ENCODE measurements around the gene BSN.

BSN gene

DNA sequence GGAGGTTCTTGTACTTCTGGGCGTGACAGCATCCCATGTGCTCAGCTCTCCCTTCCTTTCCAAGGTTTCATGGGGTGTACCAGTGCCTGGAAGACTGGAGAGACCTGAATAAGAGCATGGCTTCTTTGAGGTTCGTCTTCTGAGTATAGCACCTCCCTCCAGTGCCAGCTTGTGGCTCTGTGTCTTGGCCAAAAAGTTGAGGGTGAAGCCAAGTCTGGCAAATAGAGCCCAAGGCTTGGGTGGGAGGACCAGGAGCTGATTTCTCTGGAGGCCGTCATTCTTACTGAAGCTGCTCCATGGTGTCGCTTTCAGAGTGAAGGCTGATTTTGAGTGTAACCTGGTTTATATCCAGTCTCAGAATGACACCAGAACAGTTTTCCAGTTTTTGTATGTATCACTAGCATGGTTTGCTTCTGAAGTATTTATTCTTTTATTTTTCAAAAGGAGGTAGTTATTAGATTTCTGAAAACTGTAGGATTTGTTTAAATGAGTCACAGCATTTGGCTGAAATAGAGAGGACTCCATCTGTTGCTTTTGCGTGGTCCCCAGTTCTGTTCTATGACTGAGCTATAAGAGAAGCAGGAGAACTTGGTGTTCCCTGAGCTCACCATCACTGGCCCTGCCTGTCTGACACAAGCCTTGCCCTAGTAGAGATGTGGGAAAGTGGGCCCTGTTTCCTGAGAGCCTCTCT, 47.2 kb downstream of the BSN start:
- DNase-seq (ENCODE audit: low read depth in 2 of 2), result no peak

DNA sequence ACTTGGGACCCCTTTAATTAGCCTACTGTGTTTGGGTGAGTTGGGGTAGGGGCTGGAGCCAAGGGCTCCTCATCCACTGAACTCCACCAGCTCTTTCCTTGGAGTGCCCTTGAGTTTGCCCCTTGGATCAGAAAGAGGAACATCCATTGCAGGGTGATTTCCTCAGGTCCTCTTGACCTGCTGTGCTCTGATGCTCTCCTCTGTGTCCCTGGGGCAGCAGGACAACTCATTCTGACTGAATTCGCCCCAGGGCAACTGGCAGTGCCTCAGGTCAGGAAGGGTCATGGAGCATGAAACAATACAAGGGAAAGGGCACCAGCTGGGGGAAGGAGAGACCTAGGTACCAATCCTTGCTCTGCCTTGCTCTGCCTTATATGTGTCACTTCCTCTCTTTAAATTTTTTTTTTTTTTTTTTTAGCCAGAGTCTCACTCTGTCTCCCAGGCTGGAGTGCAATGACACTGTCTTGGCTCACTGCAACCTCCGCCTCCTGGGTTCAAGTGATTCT, 47.8 kb downstream of the BSN start:
- no peak for DNase-seq (ENCODE audit: low read depth in 2 of 2)

DNA sequence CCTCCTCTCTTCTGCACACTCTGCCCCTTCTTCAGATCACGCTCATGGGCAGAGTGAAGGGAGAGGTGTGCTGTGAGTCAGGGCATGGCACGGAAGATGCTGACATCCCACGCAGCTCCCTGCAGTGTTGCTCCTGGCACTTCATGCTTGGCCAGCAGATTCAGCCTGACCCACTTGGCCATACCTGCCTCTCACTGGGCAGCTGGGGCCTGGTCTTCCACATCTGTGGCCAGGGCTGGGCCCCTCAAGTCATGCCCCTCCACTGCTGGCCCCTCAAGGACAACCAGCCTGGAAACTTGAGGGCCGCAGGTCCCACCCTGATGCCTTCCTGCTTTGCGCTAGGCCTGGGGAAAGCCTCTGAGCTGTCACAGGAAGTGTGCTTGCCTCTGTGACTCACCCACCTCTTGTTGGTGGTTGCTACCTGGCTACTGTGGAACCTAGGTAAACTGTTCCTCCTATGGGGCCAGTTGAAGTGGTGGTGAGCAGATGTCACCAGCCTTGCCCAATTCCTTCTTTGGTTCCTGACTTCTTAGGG, 48.7 kb downstream of the BSN start:
- DNase-seq (ENCODE audit: low read depth in 2 of 2), result peak; percentile 33 to 36

DNA sequence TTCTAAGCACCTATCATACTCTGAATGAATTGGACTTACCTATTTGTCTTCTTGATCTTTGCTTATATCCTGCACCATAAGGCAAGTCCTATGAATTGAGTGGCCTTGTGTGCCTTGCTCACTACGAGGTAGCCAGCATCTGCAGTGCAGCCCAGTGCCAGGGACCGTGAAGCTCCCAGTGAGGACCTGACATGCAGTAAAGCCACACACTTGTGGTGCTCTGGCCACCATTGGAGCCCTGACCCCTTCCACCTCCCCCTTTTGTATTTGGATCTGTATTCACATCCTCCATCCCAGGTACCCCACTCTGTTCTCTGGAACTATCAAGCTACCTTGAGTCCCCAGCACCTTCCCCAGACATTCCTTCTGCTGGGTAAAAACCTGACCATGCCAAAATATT, 52.1 kb downstream of the BSN start:
- no peak for DNase-seq (ENCODE audit: low read depth in 2 of 2)

DNA sequence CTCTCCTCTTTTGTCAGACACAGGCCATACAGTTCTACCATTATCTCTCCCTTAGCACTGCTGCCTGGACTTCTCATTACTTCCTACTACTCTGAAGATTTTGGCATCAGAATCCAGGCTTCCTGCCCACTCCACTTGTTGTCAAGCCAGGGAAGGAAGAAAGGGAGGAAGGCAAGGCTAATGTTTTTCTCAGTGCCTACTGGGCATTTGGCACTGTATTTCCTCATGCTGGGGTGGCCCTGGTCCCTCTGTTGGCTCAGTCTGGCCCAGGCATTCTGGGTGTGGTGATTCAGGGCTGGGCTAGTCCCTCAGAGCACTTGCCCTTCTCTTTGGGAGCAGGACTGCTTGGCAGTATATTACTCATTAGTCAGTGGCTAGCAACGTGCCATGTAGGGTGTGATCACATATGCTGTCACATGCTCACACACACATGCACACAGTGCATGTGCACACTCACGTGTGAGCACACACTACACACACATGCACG, 52.9 kb downstream of the BSN start:
- DNase-seq (ENCODE audit: low read depth in 2 of 2), result no peak

DNA sequence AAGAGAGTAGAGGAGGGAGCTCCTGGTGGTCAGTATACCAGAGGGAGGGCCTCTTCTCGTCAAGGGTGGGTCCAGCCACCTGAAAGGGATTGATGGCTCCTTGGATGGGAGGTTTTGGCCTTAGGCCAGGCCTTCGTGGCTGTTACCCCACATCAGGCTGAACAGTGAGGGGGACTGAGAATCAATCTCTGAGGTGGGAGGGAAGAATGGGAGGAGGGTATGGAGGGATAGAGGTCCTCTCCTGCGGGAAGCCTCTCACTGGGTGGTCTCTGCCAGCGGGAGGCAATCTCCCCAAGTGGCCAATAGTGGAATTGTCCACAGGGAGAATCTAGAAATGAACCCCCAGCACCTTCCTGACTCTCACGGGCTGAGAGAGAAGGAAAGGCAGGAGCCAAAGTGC, 53.5 kb downstream of the BSN start:
- no peak for DNase-seq (ENCODE audit: low read depth in 2 of 2)

DNA sequence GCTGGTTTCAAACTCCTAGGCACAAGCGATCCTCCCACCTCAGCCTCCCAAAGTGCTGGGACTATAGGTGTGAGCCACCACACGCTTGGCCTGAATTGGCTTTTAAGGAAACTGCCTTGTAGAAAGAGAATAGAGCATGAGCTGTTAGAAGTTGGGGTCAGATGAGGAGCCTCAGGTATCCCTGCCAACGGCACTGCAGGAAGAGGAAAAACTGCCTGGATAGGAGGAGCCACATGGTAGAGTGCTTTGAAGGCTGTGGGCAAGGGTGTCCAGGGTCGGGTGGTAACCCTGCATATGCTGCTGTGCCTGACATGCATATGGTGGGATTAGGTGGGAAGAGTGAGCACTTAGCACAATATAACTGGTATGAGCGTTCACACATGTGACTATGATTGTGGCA, 55.0 kb downstream of the BSN start:
- no peak for DNase-seq (ENCODE audit: low read depth in 2 of 2)

DNA sequence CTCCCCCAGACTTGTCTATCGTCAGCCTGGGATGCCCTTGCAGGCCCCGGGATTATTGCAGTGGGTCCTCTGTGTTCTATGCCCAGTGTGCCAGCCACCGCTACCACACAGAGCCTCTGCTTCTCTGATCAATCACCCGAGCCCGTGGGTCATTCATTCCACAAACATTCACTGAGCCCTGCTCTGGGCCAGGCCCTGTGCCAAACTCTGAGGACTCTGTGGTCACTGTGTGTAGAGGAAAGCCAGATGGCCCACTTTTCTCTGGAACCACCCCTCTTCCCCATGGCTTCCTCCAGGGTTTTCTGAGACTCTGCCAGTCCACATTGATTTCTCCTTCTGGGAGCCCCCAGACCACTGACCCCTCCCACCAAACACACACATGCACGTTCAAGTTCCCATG, 55.5 kb downstream of the BSN start:
- no peak for DNase-seq (ENCODE audit: low read depth in 2 of 2)

DNA sequence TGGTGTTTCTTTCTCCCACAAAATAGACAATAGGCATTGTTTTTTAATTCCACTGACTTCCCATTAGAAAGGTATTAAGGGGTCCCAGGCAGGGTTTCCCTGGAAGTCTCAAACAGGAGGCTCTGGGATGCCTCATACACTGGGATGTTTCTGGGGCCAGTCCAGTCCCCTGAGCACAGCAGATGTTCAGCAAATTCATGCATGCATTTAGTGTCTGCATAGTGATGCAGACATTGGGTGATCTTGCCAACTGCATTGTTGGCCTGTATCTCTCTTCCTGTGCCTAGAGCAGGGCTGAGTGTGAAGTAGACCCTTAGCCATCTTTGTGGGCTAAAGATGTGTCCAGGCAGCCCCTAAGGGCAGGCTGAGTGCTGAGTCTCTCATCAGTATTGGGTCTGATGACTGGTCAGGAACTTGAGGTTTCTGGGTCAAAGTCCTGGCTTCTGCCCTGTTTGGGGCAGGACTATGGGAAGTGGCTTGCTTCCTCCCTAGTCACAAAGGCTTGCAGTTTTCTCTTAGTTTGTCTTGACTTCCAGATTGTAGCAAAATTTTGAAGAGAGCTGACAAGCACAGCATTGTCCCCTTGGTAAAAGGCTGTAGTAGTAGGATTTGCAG, 56.5 kb downstream of the BSN start:
- DNase-seq (ENCODE audit: low read depth in 2 of 2), result no peak

DNA sequence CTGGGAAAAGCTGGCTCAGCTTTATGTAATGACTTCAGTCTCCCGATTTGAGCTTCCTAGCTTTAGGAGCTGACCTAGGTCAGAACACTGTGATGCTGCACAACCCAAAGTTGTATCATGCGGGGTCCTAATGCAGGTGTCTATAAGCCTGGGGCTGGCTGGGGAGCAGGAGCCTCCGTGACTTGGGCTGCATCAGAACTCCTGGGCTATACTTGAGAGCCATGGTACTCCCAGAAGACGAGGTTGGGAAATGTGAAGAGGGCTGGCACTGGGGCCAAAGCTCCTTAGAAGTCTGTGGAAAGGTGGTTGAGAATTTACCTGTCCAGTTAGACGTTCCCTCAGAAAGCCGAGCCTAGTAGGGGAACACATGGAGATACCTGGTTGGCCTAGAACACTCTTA, 57.0 kb downstream of the BSN start:
- DNase-seq (ENCODE audit: low read depth in 2 of 2), result no peak

DNA sequence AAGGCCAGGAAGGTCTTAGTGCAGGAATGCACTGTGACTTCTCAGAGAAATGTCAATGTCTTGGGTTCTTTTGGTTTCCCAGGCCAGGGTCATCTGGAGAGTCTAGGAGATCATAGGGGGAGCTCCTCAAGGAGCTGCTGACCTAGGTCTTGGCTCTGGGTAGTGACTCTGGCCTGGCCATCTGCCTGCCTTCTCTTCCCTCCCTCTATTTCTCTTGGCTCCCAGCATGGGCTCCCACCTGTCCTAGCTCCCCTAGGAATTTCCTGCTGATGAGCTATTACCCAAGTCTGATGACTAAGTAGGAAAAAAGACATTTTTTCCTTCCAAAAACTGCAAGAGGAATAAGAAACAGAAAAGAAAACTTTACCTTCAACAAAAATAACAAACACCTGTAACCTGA, 57.4 kb downstream of the BSN start:
- DNase-seq (ENCODE audit: low read depth in 2 of 2), result no peak

DNA sequence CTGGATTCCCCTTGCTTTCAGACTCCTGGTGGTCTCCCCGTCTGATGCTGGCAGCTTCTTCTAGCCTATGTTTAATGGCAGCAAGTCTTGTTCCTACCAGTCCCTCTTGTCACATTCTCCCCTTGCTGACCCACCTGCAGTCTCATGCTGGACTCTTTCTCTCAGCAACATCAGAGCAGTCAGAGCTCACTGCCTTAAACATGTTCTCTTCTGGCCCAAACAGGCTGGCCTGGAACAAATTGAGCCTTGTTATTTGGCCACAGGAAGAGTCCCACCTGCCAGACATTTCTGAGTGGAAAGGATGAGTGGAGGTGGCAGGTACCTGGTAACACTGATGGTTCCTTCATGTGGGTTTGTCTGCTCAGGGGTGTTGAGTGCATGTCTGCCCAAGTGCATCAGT, 60.7 kb downstream of the BSN start:
- no peak for DNase-seq (ENCODE audit: low read depth in 2 of 2)

DNA sequence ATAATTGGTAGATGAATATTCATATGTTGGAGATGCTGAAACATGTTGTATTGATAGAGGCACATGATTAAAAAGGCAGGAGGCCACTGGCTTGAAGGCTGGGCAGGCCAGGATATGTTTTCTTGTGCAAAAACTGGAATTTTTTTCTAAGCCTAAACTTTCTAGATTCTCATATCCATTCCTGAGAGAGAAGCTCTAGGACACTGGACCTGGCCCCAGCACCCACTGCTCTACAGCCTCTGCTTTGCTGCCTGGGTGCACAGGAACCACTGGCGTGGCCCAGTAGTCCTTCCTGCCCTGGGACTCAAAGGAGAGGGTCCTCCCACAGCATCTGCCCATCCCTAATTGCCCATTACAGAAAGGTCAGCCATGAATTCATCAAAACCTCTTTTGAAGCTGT, 61.8 kb downstream of the BSN start:
- DNase-seq (ENCODE audit: low read depth in 2 of 2), result no peak

DNA sequence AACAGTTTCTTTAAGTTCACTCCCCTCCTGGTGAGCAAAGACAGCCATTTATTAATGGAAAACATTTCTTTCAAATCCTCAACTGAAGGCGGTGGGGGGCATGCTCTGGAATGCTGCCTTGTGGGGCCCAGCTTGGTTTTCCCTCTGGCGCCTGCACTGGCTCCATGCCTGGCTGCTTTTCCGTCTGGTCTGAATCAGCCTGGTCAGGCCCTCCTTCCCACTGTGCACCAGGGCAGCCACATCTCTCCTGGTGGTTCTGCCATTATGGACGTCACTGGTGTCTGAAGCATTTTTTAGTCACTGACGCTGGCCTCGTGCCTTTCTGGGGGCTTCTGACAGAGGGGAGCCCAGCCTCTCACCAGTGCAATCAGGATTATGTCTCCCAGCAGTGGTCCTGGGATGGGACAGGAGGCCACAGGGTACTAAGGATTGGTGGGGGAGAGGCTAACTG, 62.2 kb downstream of the BSN start:
- DNase-seq (ENCODE audit: low read depth in 2 of 2), result no peak

DNA sequence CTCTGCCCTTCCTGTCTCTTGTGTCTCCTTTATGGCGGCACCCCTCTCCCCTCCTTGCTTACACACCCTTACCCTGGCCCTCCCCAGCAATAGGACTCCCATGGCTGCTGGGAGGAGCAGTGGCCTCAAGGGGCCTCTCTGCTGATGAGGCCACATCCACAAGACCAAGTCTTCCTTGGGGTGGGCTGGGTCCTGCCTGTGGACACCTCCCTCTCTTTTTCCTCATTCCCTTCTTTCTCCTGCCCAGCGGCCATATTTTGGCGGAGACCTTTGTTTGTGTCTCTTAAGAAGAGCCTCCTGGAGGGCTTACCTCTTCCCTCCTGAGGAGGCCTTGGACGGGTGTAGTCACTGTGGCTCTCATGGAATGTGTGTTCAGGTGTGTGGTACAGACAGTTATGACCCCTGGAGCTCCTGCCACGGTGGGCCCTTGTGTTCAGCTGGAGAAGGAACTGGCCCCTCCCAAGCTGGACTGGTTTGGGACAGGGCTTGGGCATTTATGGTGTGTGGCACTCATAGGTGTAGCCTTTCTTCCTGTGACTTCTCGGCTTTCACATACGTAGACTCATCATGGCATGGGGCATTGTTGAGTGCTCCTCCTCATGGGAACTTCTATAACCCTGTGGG, 63.2 kb downstream of the BSN start:
- DNase-seq (ENCODE audit: low read depth in 2 of 2), result no peak

DNA sequence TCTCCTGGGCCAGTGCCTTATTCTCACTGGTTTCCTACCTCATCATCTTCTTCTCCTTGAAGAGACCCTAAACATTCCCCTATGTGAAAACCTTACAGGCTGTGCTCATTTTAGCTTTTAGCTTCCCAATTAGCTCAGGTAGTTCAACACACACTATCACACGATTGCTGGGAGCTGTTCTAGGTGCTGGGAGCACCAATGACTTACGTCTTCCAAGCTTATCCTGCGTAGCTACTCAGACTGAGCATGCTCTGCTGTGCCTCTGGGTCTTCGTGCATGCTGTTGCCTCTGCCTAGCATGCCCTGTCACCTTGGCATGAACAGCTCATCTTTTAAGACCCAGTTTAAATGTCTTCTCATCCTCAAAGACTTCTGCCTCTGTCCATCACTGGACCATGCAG, 64.1 kb downstream of the BSN start:
- DNase-seq (ENCODE audit: low read depth in 2 of 2), result no peak

DNA sequence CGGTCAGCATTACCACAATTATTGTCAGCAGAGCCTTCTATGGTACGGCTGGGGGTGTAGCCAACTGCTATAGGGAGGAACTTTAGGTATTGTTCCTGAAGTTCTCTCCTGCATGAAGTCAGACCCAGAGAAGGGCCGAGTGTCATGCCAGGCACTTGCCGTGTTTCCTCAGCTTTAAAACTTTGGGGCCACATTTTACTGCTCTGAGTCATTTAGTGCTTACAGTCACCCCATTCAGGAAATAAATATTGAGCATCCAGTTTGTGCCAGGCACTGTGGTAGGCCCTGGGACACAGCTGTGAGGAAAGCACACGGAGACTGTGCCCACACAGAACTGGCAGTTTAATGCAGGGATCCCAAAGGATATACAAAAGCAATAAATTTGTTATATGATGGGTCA, 65.4 kb downstream of the BSN start:
- no peak for DNase-seq (ENCODE audit: low read depth in 2 of 2)

DNA sequence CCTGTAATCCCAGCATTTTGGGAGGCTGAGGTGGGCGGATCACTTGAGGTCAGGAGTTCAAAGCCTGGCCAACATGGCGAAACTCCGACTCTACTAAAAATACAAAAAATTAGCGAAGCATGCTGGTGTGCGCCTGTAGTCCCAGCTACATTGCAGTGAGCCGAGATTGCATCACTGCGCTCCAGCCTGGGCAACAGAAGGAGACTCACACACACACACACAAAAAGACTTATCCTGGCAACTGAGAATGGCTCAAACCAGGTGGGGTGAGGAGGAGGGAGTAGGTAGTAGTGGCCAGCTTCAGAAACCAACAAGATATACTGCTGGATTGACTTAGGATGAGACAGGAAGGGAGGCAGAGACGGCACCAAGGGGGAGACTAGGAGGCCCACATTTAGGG, 66.5 kb downstream of the BSN start:
- no peak for DNase-seq (ENCODE audit: low read depth in 2 of 2)

DNA sequence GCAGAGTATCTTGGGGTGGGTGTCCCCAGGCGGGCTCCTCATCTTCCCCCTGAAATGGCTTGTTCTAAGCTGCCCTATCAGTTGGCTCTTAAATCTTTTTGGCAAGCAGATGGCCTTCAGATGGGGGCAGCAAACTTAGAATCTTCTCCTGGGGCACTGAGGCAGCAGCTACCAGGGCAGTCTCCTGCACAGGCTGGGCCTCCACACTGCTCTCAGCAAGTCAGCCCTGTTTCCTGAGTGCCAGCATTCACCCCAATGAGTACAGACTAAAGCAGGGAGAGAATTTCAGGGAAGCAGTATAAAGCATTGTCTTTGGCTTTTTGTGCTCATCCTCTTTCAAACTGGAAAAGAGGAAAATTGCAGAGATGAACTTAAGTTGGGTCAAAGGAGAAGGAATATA, 68.8 kb downstream of the BSN start:
- DNase-seq (ENCODE audit: low read depth in 2 of 2), result no peak

DNA sequence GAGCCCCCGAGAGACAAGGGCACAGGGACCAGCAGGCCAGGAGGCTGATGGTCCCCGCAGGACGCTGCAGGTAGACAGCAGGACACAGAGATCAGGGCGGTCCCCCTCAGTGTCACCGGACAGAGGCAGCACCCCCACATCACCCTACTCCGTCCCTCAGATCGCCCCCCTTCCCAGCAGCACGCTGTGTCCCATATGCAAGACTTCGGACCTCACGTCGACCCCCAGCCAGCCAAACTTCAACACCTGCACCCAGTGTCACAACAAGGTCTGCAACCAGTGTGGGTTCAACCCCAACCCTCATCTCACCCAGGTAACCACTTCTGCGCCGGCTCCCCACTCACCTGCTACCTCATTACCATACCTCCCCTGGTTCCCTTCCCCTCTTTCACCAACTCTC, 70.8 kb downstream of the BSN start:
- no peak for DNase-seq (ENCODE audit: low read depth in 2 of 2)

DNA sequence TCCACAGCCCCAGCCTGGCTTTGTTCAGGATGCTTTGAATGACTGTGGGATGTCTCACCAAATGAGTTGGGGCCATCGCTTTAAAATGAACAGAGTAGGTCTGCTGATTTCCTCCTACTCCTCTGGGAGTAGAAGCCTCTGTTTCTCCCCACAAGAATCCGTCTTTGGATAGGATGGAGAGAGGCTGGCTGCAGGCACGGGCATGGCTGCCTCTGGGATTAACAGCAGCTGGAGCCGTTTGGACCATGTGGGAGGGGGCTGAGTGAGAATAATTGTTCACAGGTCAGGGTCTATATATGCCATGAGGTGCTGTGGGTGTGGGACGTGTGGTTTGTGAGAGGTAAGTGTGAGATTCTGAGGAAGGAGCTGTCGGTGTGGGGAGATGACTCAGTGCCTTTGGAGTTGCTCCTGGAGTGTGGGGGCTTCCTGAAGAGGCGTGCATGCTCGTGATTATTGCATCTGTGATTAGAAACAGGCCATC, 71.9 kb downstream of the BSN start:
- peak in 1 of 2 donors; percentile 8 for DNase-seq (ENCODE audit: low read depth in 2 of 2)

DNA sequence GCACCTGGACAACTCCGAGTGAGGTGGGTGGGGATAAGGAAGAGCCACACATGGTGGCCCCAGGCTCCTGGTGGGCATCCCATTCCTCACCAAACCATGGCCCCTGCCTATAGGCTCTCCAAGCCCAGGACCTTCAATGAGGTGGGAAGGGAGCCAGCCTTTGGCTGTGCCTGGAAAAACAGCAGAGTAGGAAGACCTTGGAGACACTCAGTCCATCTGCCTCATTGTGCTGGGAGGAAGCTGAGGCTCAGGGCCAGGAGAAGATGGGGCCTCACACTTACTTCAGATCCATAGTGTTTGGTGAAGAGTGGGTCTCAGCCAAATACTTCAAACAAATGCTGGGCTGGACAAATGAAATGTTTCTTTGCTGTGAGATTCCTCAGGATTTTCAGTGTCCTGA, 72.5 kb downstream of the BSN start:
- no peak for DNase-seq (ENCODE audit: low read depth in 2 of 2)

DNA sequence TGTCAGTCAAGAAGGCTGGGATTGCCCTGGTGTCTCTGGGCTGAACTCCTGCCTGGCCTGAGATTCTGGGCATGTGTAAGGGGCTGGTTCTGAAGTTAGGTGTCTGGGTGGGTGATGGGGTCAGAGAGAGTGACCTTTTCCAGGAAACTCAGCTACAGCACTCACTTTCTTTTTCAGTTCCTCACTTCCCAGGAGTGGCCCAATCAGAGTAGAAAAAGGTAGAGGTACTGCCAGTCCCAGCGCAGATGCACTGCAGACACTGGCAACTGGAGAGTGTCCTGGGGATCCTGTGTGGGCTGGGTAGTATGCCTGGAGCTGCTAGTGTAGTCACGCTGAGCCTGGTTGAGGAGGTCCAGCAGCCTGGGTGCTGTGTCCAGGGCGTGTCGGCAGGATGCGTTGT, 73.4 kb downstream of the BSN start:
- DNase-seq (ENCODE audit: low read depth in 2 of 2), result no peak

Data from stimulated activated CD8-positive, alpha-beta memory T cell treated with anti-CD3 and anti-CD28 coated beads, Interleukin-2, amount 100 ng/mL, for 48 hours (primary cell).